SJSA1 (cell line): ENCODE data around the gene CHST13. TPM values are rescaled to one million over a fixed set of nuclear protein-coding genes. Genes with fewer than 3 reads are reported as not detected.

Experiments
- DNase-seq, 2 experiments: peaks; one replicate each; pipeline ENCODE4 v3.0.0-alpha.2; 2015 to 2020; ENCODE audit warnings: low spot score in 2 of 2, low read depth in 1 of 2
- H3K27ac ChIP-seq: fragments of 250-450 bp; sonication (Bioruptor Pico); 2 replicates; pipeline ENCODE4 v1.5.1; 2020; ENCODE audit warnings: mild to moderate bottlenecking, moderate library complexity
- H3K27me3 ChIP-seq: fragments of 250-450 bp; sonication (Bioruptor Pico); replicated peaks from 2 replicates; pipeline ENCODE4 v1.5.1; 2020; ENCODE audit warnings: mild to moderate bottlenecking, moderate library complexity
- H3K36me3 ChIP-seq: fragments of 250-450 bp; sonication (Bioruptor Pico); 2 replicates; pipeline ENCODE4 v1.5.1; 2020; ENCODE audit warnings: mild to moderate bottlenecking
- H3K4me1 ChIP-seq: fragments of 250-450 bp; sonication (Bioruptor Pico); replicated peaks from 2 replicates; pipeline ENCODE4 v1.6.1; 2021; ENCODE audit warnings: mild to moderate bottlenecking
- H3K4me3 ChIP-seq: fragments of 250-450 bp; sonication (Bioruptor Pico); 2 replicates; pipeline ENCODE4 v1.5.1; 2020; ENCODE audit warnings: mild to moderate bottlenecking
- H3K9me3 ChIP-seq: fragments of 250-450 bp; sonication (Bioruptor Pico); replicated peaks from 2 replicates; pipeline ENCODE4 v1.5.1; 2020; ENCODE audit warnings: mild to moderate bottlenecking
- total RNA-seq: library from RNA; depleted of rRNA; stranded (reverse); fragments of >200 nt; shearing (Covaris generic); gene quantifications from 2 replicates; pipeline ENCODE4 v1.2.3, GENCODE V29; 2014

CHST13 gene
- total RNA-seq, 1 experiment from 2014 or later, result not detected

DNA sequence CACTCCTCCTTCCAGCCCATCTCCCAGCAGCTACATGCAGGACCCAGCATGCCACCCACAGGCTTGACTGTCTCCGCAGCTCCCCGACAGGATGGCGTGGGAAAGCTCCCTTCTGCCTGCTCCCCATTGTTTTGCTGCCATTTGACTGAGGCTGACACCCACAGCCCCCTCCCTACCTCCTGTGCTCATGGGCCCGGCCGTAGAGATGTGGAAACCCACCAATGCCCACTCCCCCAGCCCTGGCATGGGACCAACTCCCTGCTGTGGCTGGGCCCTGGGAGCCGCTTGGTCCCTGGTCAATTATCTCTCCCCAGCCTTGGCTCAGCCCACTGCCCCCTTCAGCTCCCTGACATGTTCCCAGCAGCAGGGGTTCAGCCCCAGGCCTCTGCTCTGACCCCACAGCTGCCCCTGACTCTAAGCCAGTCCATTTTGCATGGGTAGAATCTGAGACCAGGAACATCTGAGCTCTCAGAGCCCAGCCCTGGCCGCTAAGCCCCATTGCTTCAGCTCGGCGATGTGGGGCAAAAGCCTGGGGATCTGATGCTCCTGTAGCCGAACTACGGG is 26.6 kb downstream of the CHST13 start:
- no peaks in the 10 kb centered on the region for H3K27me3 ChIP-seq
- no peak overlapping the region for H3K27ac ChIP-seq

DNA sequence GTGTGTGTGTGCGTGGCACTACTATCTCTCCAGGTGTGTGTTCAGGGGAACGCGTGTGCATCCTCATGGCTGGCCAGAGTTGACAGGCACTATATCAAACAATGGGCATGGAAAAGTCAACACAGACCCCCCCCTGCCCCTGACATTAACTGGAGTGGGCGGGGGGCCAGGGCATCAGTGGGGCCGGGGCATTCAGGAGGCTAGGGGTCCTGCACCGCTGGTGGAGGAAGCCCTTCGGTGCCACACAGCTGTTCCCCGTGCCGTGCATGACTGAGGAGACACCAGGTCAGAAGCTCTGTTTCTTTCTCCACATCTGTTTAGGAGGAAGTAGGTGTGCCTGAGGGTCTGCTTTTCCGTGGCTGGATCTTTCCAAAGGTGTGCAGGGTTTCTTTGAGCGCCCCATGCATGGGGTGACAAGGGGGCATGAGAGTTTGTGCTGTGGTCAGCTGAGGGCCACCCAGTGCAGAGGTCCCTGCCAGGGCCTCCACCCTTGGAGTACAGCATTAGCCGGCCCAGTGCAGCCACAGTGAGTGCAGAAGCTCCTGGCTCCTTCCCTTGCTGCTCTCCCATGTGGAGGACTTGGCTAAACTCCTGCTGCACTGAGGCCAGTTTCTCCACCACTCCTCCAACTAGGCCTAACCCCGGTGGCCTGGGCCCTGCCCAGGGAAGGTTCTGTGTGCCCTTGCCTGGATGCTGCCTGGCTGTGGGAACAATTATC is 27.3 kb downstream of the CHST13 start:
- Histone ChIP-seq H3K4me3 (no peak overlapping the region), H3K4me1 (no peaks in the 10 kb centered on the region), H3K36me3 (no peaks in the 10 kb centered on the region), H3K27ac (no peak overlapping the region), H3K27me3 (no peaks in the 10 kb centered on the region), H3K9me3 (no peaks in the 10 kb centered on the region)
- peak in 1 of 2 experiments; percentile 31 for DNase-seq

More for the DNA sequence above, 26.6 kb downstream of the CHST13 start:
- Histone ChIP-seq H3K36me3 (no peaks in the 10 kb centered on the region), H3K4me3 (no peak overlapping the region), H3K9me3 (no peaks in the 10 kb centered on the region), H3K4me1 (no peaks in the 10 kb centered on the region)
- DNase-seq, result peak in 1 of 2 experiments; percentile 28

DNA sequence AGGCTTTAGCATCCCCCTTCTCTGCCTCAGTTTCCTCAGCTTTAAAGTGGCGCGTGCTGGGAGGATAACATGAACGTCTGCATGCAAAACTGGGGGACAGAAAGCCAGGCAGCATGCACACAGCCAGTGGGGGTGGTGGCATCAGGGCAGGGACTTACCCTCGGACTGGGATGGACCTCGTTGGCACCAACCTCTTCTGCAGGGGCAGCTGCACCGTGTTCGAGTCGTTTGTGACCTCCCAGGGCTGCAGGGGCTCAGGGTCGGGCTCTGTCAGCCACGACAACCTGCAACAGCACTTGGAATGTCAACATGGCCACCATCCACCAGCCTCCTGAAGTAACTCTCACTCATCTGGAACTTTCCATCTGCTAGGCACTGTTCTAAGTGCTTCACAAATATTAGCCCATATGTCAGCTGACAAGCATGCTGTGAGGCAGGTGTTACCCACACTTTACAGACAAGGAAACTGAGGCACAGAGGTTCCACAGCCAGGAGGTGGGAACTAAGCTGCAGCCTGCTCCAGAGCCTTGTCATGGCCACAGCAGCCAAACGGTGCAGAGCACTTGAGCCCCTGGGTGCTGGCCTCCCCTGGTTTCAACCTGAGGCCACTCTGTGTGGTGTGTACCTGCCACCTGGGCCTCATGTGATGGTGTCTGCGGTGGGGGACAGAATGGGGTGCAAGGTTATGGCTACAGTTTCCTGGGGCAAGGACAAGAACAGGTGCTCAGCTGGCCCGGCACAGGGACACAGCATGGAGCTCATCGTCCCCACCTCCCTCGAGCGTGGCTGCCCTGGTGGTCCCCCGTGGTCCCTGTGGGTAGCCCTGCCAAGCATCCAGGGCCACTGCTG is 28.1 kb downstream of the CHST13 start:
- Histone ChIP-seq H3K9me3 (no peaks in the 10 kb centered on the region), H3K27ac (no peak overlapping the region), H3K4me1 (no peaks in the 10 kb centered on the region), H3K36me3 (no peaks in the 10 kb centered on the region), H3K27me3 (no peaks in the 10 kb centered on the region), H3K4me3 (no peak overlapping the region)
- DNase-seq, result no peak

DNA sequence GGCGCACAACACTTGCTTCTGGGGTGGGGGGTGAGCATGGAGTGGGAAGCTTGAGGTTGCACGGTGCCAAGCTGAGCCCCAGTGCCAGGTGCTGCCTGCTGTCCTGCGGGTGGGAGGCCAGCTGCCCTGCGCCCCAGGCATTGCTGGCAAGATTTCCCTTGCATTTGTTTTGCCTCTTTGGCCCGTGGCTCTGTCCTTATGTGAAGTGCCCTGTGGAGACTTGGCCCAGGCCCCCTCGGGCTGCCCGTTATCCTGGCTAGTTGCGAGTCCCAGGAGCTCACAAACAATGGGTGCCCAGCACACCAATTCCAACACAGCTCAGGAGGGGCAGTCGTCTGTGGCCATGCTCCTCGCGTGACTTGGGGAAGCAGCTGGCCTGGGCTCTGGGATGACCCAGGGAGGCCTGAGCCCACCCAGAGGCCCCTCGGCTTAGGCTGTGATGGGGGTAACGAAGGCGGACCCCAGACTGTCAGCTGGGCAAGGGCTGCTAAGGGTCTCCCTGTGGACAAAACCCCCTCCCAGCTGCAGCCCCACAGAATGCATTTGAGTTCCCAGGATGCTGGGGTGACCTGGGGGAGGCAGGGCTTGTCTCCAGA is 28.8 kb downstream of the CHST13 start:
- Histone ChIP-seq H3K27ac (no peak overlapping the region), H3K27me3 (no peaks in the 10 kb centered on the region), H3K36me3 (no peaks in the 10 kb centered on the region), H3K9me3 (no peaks in the 10 kb centered on the region), H3K4me3 (no peak overlapping the region), H3K4me1 (no peaks in the 10 kb centered on the region)
- DNase-seq, result peak in 1 of 2 experiments; percentile 38

DNA sequence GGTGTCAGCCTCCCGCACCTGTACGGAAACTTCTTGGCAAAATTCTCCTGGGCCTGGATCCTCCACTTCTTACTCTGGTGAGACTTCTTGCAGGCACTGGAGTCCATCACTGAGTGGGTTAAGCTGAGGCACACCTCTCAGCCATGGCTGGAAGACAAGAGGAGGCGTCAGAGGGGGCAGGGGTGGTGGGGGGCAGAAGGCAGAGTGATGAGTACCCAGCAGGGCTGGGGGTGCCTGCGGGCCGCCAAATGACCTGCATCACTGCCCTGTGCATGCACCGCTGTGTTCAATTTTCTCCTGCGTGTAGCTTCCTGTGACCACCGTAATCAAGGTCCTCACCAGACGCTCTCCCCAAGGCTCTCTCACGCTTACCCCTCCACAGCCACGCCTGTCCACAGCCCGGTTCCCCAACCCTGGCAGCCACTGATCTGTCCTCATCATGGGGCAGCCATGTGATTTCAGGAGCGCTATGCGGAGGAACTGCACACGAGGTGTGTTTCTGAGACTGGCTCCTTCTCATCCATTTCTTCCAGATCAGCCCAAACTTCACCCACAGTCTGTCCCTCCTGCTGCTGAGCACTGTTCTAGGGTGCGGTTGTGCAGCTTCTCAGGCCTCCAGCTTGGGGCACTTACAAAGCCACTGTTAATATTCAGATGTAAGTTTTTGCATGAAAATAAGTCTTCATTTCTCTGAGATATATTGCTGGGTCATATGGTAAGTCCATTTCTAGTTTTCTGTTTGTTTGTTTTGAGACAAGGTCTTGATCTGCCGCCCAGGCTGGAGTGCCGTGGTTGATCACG is 29.5 kb downstream of the CHST13 start:
- Histone ChIP-seq H3K27me3 (no peaks in the 10 kb centered on the region), H3K36me3 (no peaks in the 10 kb centered on the region), H3K9me3 (no peaks in the 10 kb centered on the region), H3K4me1 (no peaks in the 10 kb centered on the region), H3K4me3 (no peak overlapping the region), H3K27ac (no peak overlapping the region)
- peak in 1 of 2 experiments; percentile 30 for DNase-seq

DNA sequence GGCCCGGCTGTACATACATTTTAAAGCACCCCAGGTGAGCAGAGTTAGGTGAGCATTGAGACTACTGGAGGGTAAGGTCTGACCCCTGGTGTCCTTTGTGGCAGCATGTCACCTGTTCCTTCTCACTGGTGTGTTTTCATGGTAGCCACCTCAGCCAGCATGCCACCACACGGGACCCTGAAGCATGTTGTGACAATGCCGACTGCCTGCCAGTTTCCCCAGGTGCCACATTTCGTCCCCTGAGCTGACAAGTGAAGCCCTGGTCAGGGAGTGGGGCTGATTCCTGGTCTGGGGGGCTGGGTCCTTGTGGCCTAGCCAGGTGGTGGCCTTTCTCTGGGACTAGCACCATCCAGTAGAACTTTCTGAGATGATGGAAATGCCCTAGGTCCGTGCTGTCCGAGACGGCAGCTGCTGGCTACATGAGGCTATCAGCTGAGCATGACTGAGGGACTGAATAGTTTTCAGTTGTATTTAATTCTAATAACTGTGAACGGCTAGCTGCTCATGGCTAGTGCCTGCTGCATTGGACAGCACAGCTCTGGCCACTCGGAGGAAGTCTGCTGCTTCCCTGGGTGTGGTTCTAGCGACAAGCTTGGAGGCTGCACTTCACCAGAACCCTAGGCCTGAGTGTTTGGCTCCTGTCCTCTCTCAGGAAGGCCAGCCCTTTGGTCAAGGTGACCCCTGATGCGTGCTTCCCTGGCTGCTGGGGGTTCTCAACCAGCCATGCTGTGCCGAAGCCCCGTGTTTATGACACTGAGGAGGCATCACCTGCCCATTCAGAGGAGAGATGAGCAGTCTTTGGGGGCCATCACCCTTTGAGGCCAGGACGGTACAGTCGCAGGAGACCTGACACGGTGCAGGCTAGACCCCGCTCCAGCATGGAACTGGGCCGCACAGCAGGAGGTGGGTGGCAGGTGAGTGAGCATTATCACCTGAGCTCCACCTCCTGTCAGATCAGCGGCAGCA is 30.9 kb downstream of the CHST13 start:
- Histone ChIP-seq H3K4me1 (no peaks in the 10 kb centered on the region), H3K27ac (no peak overlapping the region), H3K4me3 (no peak overlapping the region), H3K9me3 (no peaks in the 10 kb centered on the region), H3K27me3 (no peaks in the 10 kb centered on the region), H3K36me3 (no peaks in the 10 kb centered on the region)
- peak in 1 of 2 experiments; percentile 30 for DNase-seq

DNA sequence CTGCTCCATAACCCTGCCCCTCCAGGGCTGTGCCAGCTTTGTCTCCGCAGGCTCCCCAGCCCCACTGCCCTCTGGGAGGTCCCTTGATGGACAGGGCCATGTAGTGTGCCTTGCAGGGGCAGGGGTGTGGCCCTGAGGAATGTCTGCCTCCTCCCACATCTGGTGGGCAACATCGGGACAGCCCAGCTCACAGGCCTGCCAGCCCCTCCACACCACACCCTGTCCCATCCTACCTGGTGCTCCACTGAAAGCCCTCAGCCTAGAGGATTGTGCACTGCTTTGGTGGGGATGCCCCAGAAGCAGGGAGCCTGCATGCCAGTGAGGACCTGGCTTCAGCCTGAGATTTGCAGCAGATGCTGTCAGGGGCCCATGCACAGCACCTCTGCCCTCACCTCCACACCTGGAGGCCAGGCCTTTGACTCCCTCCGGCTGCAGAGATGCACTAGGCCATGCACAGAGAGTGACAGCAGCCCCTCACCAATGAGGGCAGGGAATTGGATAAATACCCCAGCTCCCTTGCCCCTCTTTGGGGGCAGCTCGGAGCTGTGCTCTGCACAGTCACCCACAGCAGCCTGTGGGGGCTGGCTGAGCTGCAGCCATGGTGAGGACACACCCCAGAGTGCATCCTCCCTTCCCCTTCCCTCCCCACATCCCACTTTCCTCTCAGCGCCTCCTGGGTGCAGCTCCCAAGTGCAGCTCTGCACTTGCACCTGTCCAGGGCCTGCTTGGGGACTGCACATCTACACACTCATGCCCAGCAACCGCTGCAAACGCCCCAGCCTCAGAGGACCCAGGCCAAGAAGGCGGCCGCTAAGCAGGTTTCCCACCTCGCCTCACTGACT is 32.1 kb downstream of the CHST13 start:
- H3K4me1 ChIP-seq, result no peaks in the 10 kb centered on the region
- no peak overlapping the region for H3K27ac ChIP-seq
- H3K36me3 ChIP-seq, result no peaks in the 10 kb centered on the region
- peak in 1 of 2 experiments; percentile 25 for DNase-seq
- H3K4me3 ChIP-seq, result no peak overlapping the region
- no peaks in the 10 kb centered on the region for H3K9me3 ChIP-seq
- H3K27me3 ChIP-seq, result no peaks in the 10 kb centered on the region

DNA sequence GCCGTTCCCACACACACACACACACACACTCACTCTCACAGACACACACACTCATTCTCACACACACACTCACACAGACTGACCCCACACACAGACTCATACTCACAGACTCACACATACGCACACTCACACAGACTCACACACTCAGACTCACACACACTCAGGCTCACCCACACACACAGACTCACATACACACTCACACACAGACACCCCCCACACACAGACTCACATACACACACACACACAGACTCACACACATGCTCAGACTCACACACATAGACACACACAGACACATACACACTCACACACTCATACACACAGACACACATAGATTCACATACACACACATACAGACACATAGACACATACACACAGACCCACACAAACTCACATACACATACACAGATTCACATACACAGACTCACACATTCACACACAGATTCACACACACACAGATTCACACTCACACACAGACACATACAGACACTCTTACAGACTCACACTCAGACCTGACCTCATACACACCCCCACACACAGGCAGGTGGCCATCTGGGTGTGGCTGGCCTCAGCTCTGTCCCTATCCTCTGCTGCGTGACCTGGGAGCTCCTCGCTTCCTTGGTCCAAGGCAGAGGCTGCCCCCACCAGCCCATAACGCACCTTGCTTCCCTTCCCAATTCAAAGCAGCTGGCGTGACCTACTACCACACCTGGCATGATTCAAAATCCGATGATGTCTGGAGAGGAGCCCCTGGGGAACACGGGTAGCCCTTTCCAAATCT is 32.9 kb downstream of the CHST13 start:
- H3K4me3 ChIP-seq, result no peak overlapping the region
- no peaks in the 10 kb centered on the region for H3K4me1 ChIP-seq
- H3K27me3 ChIP-seq, result peaks cover 3% of the 10 kb centered on the region; the same call in 1 of the 2 replicates
- no peak overlapping the region for H3K27ac ChIP-seq
- DNase-seq, result no peak
- no peaks in the 10 kb centered on the region for H3K36me3 ChIP-seq
- no peaks in the 10 kb centered on the region for H3K9me3 ChIP-seq

DNA sequence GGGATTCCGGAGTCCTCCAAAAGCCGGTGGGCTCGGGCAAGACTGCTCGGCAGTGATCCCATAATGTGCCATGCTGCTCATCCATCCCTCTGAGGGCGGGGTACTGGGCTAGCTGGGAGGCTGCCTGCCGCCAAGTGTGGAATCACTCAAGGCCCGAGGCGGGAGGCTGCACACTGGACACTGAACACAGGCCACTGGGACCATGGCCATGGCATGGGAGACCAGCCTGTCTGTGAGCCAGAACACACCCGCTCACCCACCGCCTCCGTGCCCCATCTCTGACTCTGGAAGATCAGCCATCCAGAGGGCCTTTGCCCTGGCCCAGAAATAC is 33.4 kb downstream of the CHST13 start:
- Histone ChIP-seq H3K36me3 (no peaks in the 10 kb centered on the region), H3K27me3 (peaks cover 9% of the 10 kb centered on the region), H3K4me1 (no peaks in the 10 kb centered on the region), H3K27ac (no peak overlapping the region), H3K4me3 (no peak overlapping the region), H3K9me3 (no peaks in the 10 kb centered on the region)
- no peak for DNase-seq

DNA sequence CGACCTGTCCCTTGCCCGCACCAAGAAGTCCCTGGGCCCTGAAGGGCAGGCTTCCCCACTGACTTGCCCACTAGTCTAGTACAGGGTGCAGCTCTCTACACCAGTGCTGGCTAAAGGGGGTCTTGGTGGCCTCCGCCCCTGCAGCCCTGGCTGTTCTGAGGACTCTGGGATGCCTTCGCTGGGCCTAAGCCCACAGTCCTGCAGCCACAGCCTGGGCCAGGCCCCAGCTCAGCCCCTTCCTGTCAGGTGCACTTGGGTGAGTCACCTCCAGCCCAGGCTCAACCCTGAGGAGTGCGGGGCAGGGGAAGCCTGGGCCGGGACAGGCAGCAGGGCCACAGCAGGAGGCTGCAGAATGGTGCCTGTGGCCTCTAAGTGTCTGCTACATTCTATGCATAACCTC is 33.8 kb downstream of the CHST13 start:
- no peak overlapping the region for H3K27ac ChIP-seq

DNA sequence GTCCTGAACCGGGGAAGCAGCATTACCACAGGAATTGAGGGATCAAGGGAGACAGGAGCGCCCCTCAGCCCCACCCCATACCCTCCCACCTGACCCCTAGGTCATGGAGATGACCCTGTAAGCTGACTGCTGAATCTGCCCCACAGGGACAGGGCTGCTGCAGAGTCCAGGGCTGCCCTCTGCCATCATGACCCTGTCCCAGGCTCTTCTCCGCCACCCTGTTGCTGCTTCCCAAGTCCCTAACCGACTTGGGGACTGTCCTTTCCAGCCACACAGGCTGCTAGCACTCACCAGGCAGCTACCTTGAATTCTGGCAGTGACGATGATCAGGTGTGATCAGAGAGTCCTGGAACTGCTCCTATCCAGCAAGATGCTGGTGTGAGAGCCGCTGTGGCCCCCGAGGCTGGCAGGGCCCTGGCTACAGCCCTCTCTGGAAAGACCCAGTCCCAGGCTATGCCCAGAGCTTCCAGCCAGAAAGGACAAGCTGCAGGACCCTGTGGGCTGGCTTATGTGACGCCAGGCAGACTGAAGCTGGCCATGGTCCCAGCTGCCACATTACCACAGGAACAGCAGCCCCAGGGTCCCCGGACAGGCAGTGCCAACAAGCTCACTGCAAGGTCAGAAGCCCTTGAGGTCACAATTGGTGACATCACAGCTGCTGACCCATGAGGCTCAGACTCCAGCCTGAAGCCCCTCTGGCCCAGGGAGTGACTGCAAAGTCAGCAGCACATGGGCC is 34.5 kb downstream of the CHST13 start, which contains the start of gene C3orf22:
Gene C3orf22 (minus strand): TSS at position 597 of the 736 bp plus-strand sequence. CDS start 5,542 bp downstream, outside the sequence.
- Histone ChIP-seq H3K4me1 (no peaks in the 10 kb centered on the region), H3K4me3 (no peak within 1 kb of the TSS), H3K27ac (no peak within 1 kb of the TSS), H3K36me3 (no peaks in the 10 kb centered on the region), H3K9me3 (no peaks in the 10 kb centered on the region), H3K27me3 (peaks cover 17% of the 10 kb centered on the region)
- DNase-seq, result peak in 1 of 2 experiments; percentile 22

More for the DNA sequence above, 33.8 kb downstream of the CHST13 start:
- Histone ChIP-seq H3K27me3 (peaks cover 12% of the 10 kb centered on the region), H3K4me1 (no peaks in the 10 kb centered on the region), H3K9me3 (no peaks in the 10 kb centered on the region), H3K36me3 (no peaks in the 10 kb centered on the region), H3K4me3 (no peak overlapping the region)
- DNase-seq, result peak in 1 of 2 experiments; percentile 30
